OCI-LY1 (cell line): ENCODE results near the gene ACSS1.

Experiments used
- H2AFZ ChIP-seq: fragments of 200-600 bp; sonication (generic), shearing (Covaris generic); 2 replicates; pipeline ENCODE4 v1.6.0; 2014; ENCODE audit warnings: antibody characterized with exemption, mild to moderate bottlenecking, low read length
- H3F3A ChIP-seq: fragments of 200-600 bp; sonication (generic), shearing (Covaris generic); 2 replicates; pipeline ENCODE4 v1.6.0; 2014; ENCODE audit warnings: mild to moderate bottlenecking, antibody characterized with exemption, low read length, moderate library complexity; ENCODE audit not compliant: insufficient read depth
- H3K27ac ChIP-seq: fragments of 200-600 bp; sonication (generic); 2 replicates; pipeline ENCODE4 v1.5.1; 2014; ENCODE audit warnings: low read length, mixed run types, mild to moderate bottlenecking, low read depth; ENCODE audit not compliant: poor library complexity, severe bottlenecking
- H3K27me3 ChIP-seq: fragments of 200-600 bp; sonication (generic); 2 replicates; pipeline ENCODE4 v1.6.0; 2014; ENCODE audit warnings: antibody characterized with exemption, mild to moderate bottlenecking, low read length, moderate library complexity; ENCODE audit not compliant: insufficient read depth
- H3K36me3 ChIP-seq: fragments of 200-600 bp; sonication (generic); 2 replicates; pipeline ENCODE4 v1.6.1; 2014; ENCODE audit warnings: mild to moderate bottlenecking, antibody characterized with exemption, low read length, moderate library complexity, mixed read lengths; ENCODE audit not compliant: insufficient read depth
- H3K4me1 ChIP-seq: fragments of 200-600 bp; sonication (generic); 2 replicates; pipeline ENCODE4 v1.5.1; 2014; ENCODE audit warnings: mild to moderate bottlenecking, low read length, moderate library complexity; ENCODE audit not compliant: insufficient read depth, severe bottlenecking
- H3K4me2 ChIP-seq: fragments of 200-600 bp; sonication (generic), shearing (Covaris generic); 2 replicates; pipeline ENCODE4 v1.6.1; 2014; ENCODE audit warnings: low read length
- H3K4me3 ChIP-seq: fragments of 200-600 bp; sonication (generic); 2 replicates; pipeline ENCODE4 v1.5.1; 2014; ENCODE audit warnings: low read length, low read depth, mild to moderate bottlenecking, mixed read lengths; ENCODE audit not compliant: poor library complexity, severe bottlenecking
- H3K79me2 ChIP-seq: fragments of 200-600 bp; shearing (Covaris generic); 2 replicates; pipeline ENCODE4 v1.6.1; 2016; ENCODE audit warnings: mixed run types, low read length, mixed read lengths; ENCODE audit not compliant: insufficient read depth
- H3K9ac ChIP-seq: fragments of 200-600 bp; sonication (generic), shearing (Covaris generic); 2 replicates; pipeline ENCODE4 v1.6.1; 2014; ENCODE audit warnings: mild to moderate bottlenecking, low read length, mixed read lengths
- H3K9me2 ChIP-seq: fragments of 200-600 bp; sonication (generic), shearing (Covaris generic); 2 replicates; pipeline ENCODE4 v1.6.1; 2014; ENCODE audit warnings: low read depth, mild to moderate bottlenecking, low read length, mixed read lengths
- H3K9me3 ChIP-seq: fragments of 200-600 bp; shearing (Covaris generic); 2 replicates; pipeline ENCODE4 v1.6.1; 2014; ENCODE audit warnings: low read length, mixed read lengths
- H4K20me1 ChIP-seq: fragments of 200-600 bp; sonication (generic), shearing (Covaris generic); 2 replicates; pipeline ENCODE4 v1.6.0; 2016; ENCODE audit warnings: mild to moderate bottlenecking, low read length; ENCODE audit not compliant: insufficient read depth
- CTCF ChIP-seq: fragments of 200-600 bp; sonication (generic), shearing (Covaris generic); IDR thresholded peaks from 2 replicates; pipeline ENCODE4 v1.5.1; 2017; ENCODE audit warnings: mild to moderate bottlenecking, antibody characterized with exemption, low read length, moderate library complexity, mixed read lengths
- EZH2 ChIP-seq: fragments of 200-600 bp; sonication (generic), shearing (Covaris generic); IDR thresholded peaks from 2 replicates; pipeline ENCODE4 v1.8.0; 2017; ENCODE audit warnings: borderline replicate concordance, mixed run types, mild to moderate bottlenecking, antibody characterized with exemption, low read length, moderate library complexity, mixed read lengths

Gene ACSS1

DNA sequence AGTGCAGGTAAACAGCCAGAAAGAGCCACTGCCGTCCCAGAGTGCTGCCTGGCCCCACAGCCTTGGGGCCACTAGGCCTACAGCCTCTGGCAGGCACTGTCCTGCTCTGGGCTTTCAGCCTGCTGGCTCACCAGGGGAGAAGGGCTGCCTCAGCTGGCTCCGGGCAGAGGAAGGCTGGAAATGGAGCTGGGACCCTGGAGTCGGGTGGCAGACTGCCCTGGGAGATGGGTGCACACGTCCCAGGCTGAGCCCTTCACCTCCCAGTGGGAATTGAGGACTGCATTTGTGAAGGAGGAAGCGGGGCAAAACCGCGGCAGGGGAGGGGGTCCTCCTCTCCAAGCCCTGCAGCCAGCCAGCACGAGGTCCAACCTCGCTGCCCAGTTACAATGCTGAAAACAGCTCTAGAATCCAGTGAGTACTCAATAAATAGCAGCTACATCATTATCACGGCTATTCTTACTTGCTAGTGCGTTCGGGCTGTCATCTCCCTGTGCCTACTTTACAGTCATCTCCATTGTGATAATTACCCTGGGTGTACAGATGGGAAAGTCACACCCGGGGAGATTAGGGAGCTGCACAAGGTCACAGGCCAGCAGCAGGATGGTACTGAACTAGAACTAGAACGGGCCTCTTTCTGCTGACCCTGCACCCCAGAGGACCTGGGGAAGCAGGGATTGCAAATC lies 13.1 kb downstream of the ACSS1 start:
- peaks cover 10% of the 10 kb centered on the region for H3K4me1 ChIP-seq

GRCh38 chr20:25044261-25044560 lies 13.7 kb downstream of the ACSS1 start:
- no peak overlapping the region for H3K4me3 ChIP-seq
- H3K9ac ChIP-seq, result no peak overlapping the region
- H3K27ac ChIP-seq, result no peak overlapping the region
- no peaks in the 10 kb centered on the region for H3K79me2 ChIP-seq
- H3F3A ChIP-seq, result no peaks in the 10 kb centered on the region
- H3K36me3 ChIP-seq, result no peaks in the 10 kb centered on the region
- H3K9me3 ChIP-seq, result no peaks in the 10 kb centered on the region
- no peaks in the 10 kb centered on the region for H4K20me1 ChIP-seq
- no peaks in the 10 kb centered on the region for H3K9me2 ChIP-seq
- H3K27me3 ChIP-seq, result no peaks in the 10 kb centered on the region; the same call in 1 of the 2 replicates
- no peak for TF ChIP-seq CTCF
- TF ChIP-seq EZH2, result no peak
- no peak overlapping the region for H2AFZ ChIP-seq
- peaks cover 10% of the 10 kb centered on the region for H3K4me1 ChIP-seq
- no peak overlapping the region for H3K4me2 ChIP-seq

More for the DNA sequence above, 13.1 kb downstream of the ACSS1 start:
- Histone ChIP-seq H3K79me2 (no peaks in the 10 kb centered on the region), H4K20me1 (no peaks in the 10 kb centered on the region), H3K27me3 (no peaks in the 10 kb centered on the region; the same call in 1 of the 2 replicates), H3K36me3 (no peaks in the 10 kb centered on the region), H3K9me3 (no peaks in the 10 kb centered on the region), H3K27ac (no peak overlapping the region), H3F3A (no peaks in the 10 kb centered on the region), H3K9me2 (no peaks in the 10 kb centered on the region), H3K9ac (no peak overlapping the region), H3K4me2 (no peak overlapping the region), H3K4me3 (no peak overlapping the region), H2AFZ (no peak overlapping the region)
- TF ChIP-seq CTCF, result no peak
- no peak for TF ChIP-seq EZH2

DNA sequence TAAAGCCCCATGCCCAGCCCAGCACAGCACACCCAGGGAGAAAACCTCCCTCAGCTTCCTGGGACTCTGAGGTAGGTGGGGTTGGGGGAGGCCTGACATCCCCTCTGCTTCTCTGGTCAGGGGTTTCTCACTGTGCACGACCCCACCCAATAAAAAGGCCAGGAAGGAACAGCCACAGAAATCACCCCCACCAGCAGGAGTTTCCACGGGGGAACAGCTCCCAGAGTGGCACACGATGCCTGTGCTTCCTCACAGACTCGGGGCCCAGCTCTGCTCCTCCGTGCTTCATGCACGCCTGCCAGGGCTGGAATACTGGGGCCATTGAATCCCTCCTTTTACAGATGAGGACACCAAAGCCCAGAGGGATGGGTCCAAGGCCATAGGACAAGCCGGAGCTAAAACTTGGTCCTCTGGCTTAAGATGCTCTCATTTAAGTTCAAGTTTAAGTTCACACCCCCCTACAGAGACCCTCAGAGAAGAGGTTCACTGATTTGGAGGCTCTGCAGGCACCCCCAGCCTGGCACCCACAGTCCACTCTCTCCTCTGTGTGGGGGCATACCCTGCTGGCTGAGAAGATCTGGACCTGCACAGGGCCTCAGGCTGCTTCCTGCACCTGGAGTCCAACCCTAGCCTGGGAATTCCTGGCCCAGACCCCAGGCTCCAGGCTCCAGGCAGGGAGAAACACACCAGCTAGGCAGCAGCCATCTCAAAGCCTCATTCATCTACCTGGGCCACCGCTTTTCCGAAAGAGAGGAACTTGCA lies 14.3 kb downstream of the ACSS1 start:
- Histone ChIP-seq H3K27me3 (no peaks in the 10 kb centered on the region; the same call in 1 of the 2 replicates), H2AFZ (no peak overlapping the region), H3K36me3 (no peaks in the 10 kb centered on the region), H3K9me3 (no peaks in the 10 kb centered on the region), H3K9ac (no peak overlapping the region), H3K79me2 (no peaks in the 10 kb centered on the region), H3K9me2 (no peaks in the 10 kb centered on the region), H3K4me2 (no peak overlapping the region), H3F3A (no peaks in the 10 kb centered on the region), H3K4me1 (peaks cover 10% of the 10 kb centered on the region), H3K4me3 (no peak overlapping the region), H3K27ac (no peak overlapping the region), H4K20me1 (no peaks in the 10 kb centered on the region)
- no peak for TF ChIP-seq EZH2
- TF ChIP-seq CTCF, result no peak
